GM18951 (cell line): ENCODE measurements around the gene ADH5.
"Not testable (repeated sequence)": the region's sequence is repeated elsewhere in the genome, so short reads cannot be mapped to it uniquely, and the experiment has no call there.

Source experiments
- POLR2A ChIP-seq: IDR thresholded peaks from 4 replicates; pipeline ENCODE4 v1.6.1; 2011; ENCODE audit warnings: mild to moderate bottlenecking; ENCODE audit not compliant: insufficient read length, insufficient read depth; ENCODE audit errors: extremely low read depth
- in situ Hi-C: fragments of 300-500 bp; cut with MboI; formaldehyde crosslinking; loops from one replicate; pipeline ENCODE4 v1.12.0; 2022; ENCODE audit warnings: low sequenced_read_pairs, mixed read lengths, inconsistent platforms; ENCODE audit not compliant: unreplicated experiment

Gene ADH5

DNA sequence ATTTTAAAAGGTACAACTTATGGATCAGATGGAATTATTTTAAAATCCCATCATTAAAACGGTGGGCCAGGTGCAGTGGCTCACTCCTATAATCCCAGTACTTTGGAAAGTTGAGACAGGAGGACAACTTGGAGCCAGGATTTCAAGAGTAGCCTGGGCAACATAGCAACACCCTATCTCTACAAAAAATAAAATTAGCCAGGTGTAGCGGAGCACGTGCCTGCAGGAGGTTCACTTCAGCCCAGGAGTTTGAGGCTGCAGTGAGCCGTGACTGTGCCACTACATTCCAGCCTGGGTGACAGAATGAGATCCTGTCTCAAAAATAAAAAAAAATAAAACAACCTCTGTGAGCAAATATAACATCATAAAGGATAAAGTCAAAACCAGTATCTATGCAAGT lies 11.4 kb downstream of the ADH5 start:
- in situ Hi-C loops = no loop called here
- no peak for TF ChIP-seq POLR2A

- in situ Hi-C loops = no loop called here
- no peak for TF ChIP-seq POLR2A
Observed at GRCh38 chr4:99076292-99076976, 12.2 kb downstream of the ADH5 start.

DNA sequence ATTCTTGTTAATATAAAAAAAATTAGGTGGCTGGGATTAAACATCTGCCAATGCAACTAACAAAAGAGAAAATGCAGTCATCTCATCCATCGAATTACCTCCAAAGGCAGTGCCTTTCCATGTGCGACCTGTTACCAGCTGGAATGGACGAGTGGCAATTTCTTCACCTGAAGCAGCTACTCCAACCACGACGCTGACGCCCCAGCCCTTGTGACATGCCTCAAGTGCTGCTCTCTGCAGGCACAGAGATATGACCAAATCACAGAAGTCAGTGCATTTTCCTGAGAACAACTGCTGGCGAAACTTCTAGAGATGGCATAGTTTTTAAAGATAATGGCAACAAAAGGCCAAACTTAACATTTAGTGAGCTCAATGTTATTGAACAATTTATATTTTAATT lies 13.8 kb downstream of the ADH5 start:
- TF ChIP-seq POLR2A = no peak
- in situ Hi-C loops = no loop called here

GRCh38 chr4:99071159-99071558 lies 17.4 kb downstream of the ADH5 start:
- in situ Hi-C loops = no loop called here
- no peak for TF ChIP-seq POLR2A

DNA sequence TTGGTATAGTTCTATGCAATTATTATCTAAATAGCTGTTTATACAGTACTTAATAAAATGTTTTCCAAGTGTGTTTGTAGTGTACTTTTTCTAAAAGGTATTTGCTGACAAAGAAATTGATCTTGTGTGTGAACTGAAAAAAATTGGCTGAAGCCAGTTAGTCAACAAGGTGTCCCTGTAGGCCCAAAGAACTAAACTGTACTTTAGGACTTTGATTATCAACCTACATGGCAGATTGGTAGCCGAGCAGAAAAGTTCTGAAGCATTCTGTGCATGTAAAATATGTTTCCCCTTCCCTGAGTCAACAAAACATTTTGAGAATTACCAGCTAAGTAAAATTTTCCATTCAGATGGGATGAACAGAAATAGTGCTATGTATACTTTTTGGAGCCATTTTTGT lies 21.0 kb downstream of the ADH5 start:
- no peak for TF ChIP-seq POLR2A
- in situ Hi-C loops = no loop called here

- in situ Hi-C loops = not testable (repeated sequence)
Observed at GRCh38 chr4:99065521-99065920, 23.1 kb downstream of the ADH5 start.

DNA sequence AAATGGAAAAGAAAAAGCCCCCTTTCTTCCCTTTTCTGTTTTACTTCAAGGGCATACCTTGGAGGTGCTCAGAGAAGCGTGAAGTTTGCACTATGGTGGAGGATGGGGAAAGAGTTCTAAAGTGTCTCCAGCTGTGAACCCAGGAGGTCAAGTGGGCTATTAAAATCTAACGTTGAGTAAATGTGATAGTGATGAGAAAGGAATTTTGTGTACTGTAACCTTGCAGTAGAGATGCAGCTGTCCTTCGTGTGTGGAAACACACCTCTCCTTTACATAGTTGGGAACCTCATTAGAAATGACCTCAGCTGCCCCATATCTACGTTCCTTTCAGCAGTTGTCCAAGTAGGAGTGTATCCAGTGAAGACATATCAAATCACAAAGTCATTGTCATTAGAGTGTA lies 26.5 kb downstream of the ADH5 start:
- in situ Hi-C loops = no loop called here

GRCh38 chr4:99061048-99061700 lies 27.4 kb downstream of the ADH5 start:
- TF ChIP-seq POLR2A = no peak
- in situ Hi-C loops = no loop called here

More for the DNA sequence above, 26.5 kb downstream of the ADH5 start:
- no peak for TF ChIP-seq POLR2A

DNA sequence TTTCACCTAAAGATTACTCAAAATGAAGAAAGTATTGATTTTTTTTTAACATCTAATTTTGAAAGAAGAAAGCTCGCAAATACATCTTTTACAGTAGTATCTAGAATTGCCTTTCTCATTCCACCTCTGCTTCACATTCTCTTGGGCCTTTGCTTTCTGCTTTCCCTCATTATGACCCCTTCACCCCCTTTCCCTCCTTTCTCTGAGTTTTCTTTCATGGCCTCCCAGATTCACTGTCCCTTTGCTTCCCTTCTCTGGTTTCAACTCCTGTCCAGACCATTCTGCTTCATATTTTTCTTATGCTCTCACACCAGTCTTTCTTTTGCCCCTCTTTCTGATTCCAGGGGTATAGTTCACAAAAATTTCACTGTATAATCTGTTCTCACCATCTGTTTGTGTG lies 29.0 kb downstream of the ADH5 start:
- in situ Hi-C loops = loop anchor here (10.0 kb wide), 1 partner anchor 65 kb away; the partner anchor contains the start of gene METAP1
- no peak for TF ChIP-seq POLR2A

DNA sequence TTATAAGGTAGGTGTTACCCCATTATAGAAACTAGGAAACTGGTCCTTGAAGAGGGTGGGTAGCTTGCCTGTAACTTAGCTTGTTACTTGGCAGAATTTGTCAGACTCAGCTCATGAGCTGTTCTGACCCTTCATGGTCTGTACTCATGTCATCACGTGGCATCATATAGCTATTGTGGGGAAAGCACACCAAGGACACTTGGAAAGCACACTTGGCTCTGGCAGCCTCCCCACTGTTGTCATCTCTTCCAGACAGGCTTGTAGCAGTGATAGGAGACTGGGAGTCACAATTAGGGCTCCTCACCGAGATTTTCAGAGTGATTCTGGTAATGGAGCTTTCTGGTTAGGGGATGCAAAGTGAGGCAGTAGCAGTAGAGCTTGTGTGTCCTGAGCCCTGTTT lies 30.4 kb downstream of the ADH5 start:
- in situ Hi-C loops = loop anchor here (10.0 kb wide), 1 partner anchor 63 kb away; the partner anchor contains the start of gene METAP1
- no peak for TF ChIP-seq POLR2A

GRCh38 chr4:99054428-99054994 lies 34.1 kb downstream of the ADH5 start:
- no peak for TF ChIP-seq POLR2A
- in situ Hi-C loops = loop anchor here (10.0 kb wide), 1 partner anchor 60 kb away; the partner anchor contains the start of gene METAP1

GRCh38 chr4:99052902-99053301 lies 35.7 kb downstream of the ADH5 start:
- in situ Hi-C loops = loop anchor here (10.0 kb wide), 1 partner anchor 58 kb away; the partner anchor contains the start of gene METAP1
- TF ChIP-seq POLR2A = no peak

- TF ChIP-seq POLR2A = no peak
- in situ Hi-C loops = no loop called here
Observed at GRCh38 chr4:99047710-99048109, 40.9 kb downstream of the ADH5 start.

DNA sequence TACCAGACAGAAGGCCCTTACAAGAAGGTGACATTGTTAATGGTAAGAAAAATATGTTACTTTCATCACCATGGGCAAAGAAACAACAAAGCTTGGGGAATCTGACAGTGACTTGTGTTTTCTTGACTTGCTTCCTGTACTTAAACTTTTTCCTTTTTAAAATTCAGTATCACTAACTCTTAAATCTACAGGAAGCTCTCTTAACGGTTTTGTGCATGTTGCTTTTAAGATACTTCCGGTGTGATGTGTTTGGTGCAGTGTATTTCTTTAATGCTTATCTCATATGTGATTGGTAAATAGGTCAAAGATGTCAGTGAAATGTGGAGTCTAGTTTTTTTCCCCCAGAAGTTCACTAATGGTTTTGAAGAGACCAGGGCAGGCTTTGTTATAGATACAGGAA lies 45.2 kb downstream of the ADH5 start:
- TF ChIP-seq POLR2A = no peak
- in situ Hi-C loops = no loop called here
